HG03442 (cell line): ENCODE measurements around the gene FOXN3.
"Not testable (repeated sequence)": the region's sequence is repeated elsewhere in the genome, so short reads cannot be mapped to it uniquely, and the experiment has no call there.

ENCODE experiments used
- ATAC-seq: cut with Tn5 transposase; IDR thresholded peaks from one replicate; pipeline ENCODE4 v1.9.1; 2021; ENCODE audit warnings: mild to moderate bottlenecking, moderate library complexity; ENCODE audit not compliant: unreplicated experiment

Gene FOXN3

GRCh38 chr14:89207925-89208328 is 209.1 kb downstream of the FOXN3 start:
- peak; percentile 49 for ATAC-seq

GRCh38 chr14:89206389-89207031 is 210.5 kb downstream of the FOXN3 start:
- ATAC-seq: no peak

GRCh38 chr14:89205137-89205740 is 211.8 kb downstream of the FOXN3 start:
- no peak for ATAC-seq

- no peak for ATAC-seq
Observed at GRCh38 chr14:89202413-89203190, 214.4 kb downstream of the FOXN3 start.

- no peak for ATAC-seq
Observed at GRCh38 chr14:89201645-89202044, 215.4 kb downstream of the FOXN3 start.

- not testable (repeated sequence) for ATAC-seq
Observed at GRCh38 chr14:89199357-89199756, 217.7 kb downstream of the FOXN3 start.

- no peak for ATAC-seq
Observed at GRCh38 chr14:89198544-89199329, 218.3 kb downstream of the FOXN3 start.

GRCh38 chr14:89197623-89198022 is 219.4 kb downstream of the FOXN3 start:
- no peak for ATAC-seq

GRCh38 chr14:89196545-89196944 is 220.5 kb downstream of the FOXN3 start:
- ATAC-seq: no peak

GRCh38 chr14:89194376-89194775 is 222.7 kb downstream of the FOXN3 start:
- ATAC-seq: no peak

- ATAC-seq: no peak
Observed at GRCh38 chr14:89190765-89191513, 226.1 kb downstream of the FOXN3 start.

- ATAC-seq: no peak
Observed at GRCh38 chr14:89188492-89188891, 228.5 kb downstream of the FOXN3 start.

- ATAC-seq: no peak
Observed at GRCh38 chr14:89187501-89187900, 229.5 kb downstream of the FOXN3 start.

GRCh38 chr14:89186856-89187376 is 230.1 kb downstream of the FOXN3 start:
- ATAC-seq: no peak

- no peak for ATAC-seq
Observed at GRCh38 chr14:89185919-89186855, 230.8 kb downstream of the FOXN3 start.

GRCh38 chr14:89184952-89185351 is 232.1 kb downstream of the FOXN3 start:
- ATAC-seq: no peak

GRCh38 chr14:89182326-89182725 is 234.7 kb downstream of the FOXN3 start:
- no peak for ATAC-seq

GRCh38 chr14:89180546-89180945 is 236.5 kb downstream of the FOXN3 start:
- no peak for ATAC-seq

- no peak for ATAC-seq
Observed at GRCh38 chr14:89179891-89180404, 237.1 kb downstream of the FOXN3 start.
